ENCODE data around the gene TAC3. TPM values are rescaled to one million over a fixed set of nuclear protein-coding genes. Genes with fewer than 3 reads are reported as not detected.
"Not testable (repeated sequence)": the region's sequence is repeated elsewhere in the genome, so short reads cannot be mapped to it uniquely, and the experiment has no call there.

TAC3 gene
- total RNA-seq, 3 donors from 2014 or later = 0.81 to 2.0 (median 1.8) TPM

- Histone ChIP-seq H3K4me3 (no peak overlapping the region), H3K9me3 (no peaks in the 10 kb centered on the region), H3K4me1 (ENCODE audit: low read depth) (no peaks in the 10 kb centered on the region), H3K36me3 (ENCODE audit: low read depth) (no peaks in the 10 kb centered on the region)
- DNase-seq (no peak), ATAC-seq (no peak)
- intact Hi-C loops (cut with DNase I, micrococcal nuclease) = no loop called here
- TF ChIP-seq CTCF (IDR thresholded peaks at IDR 0.05) = no peak
Measured at GRCh38 chr12:56989861-56990610, 26.3 kb downstream of the TAC3 start.

- no peak for DNase-seq
- Histone ChIP-seq H3K36me3 (ENCODE audit: low read depth) (no peaks in the 10 kb centered on the region), H3K9me3 (no peaks in the 10 kb centered on the region), H3K4me1 (ENCODE audit: low read depth) (no peaks in the 10 kb centered on the region), H3K4me3 (no peak overlapping the region)
- no peak for ATAC-seq
- TF ChIP-seq CTCF (IDR thresholded peaks at IDR 0.05) = no peak
- intact Hi-C loops (cut with DNase I, micrococcal nuclease) = no loop called here
Measured at GRCh38 chr12:56988207-56988739, 28.1 kb downstream of the TAC3 start.

- ATAC-seq (peak; percentile 89), DNase-seq (peak; percentile 80 to 83 (median 81))
- Histone ChIP-seq H3K9me3 (no peaks in the 10 kb centered on the region), H3K36me3 (ENCODE audit: low read depth) (no peaks in the 10 kb centered on the region), H3K4me1 (ENCODE audit: low read depth) (no peaks in the 10 kb centered on the region), H3K4me3 (no peak overlapping the region)
- TF ChIP-seq CTCF (IDR thresholded peaks at IDR 0.05) = peak; percentile 89
- intact Hi-C loops (cut with DNase I, micrococcal nuclease) = loop anchor here (2.0 kb wide), 2 partner anchors 229 to 231 kb away; no protein-coding TSS in a partner anchor
Measured at GRCh38 chr12:56987551-56988053, 28.7 kb downstream of the TAC3 start.

DNA sequence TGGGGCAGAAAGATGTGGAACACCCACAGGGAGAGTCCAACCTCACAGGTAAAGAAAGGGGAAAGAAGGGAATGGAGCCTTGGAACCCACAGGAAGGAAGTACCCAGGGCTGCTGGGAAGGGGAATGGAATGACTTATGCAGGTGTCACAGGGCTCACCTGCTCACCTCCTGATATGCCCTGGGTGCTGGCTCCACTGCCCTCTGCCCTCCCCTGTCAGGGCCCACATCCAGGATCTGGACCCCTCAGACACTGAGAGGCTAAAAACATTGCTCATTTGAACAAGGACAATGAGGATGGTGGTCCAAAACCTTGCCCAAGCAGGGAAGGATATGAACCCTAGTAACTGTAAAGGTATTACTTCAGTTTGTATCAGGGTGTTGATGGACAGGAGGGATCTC, 29.3 kb downstream of the TAC3 start:
- H3K36me3 ChIP-seq (ENCODE audit: low read depth) = no peaks in the 10 kb centered on the region
- intact Hi-C loops (cut with DNase I, micrococcal nuclease) = loop anchor here (2.0 kb wide), 2 partner anchors 228 to 230 kb away; no protein-coding TSS in a partner anchor
- ATAC-seq (no peak), DNase-seq (no peak)
- H3K4me3 ChIP-seq = no peak overlapping the region
- no peaks in the 10 kb centered on the region for H3K4me1 ChIP-seq (ENCODE audit: low read depth)
- TF ChIP-seq CTCF (IDR thresholded peaks at IDR 0.05) = no peak
- no peaks in the 10 kb centered on the region for H3K9me3 ChIP-seq

- H3K9me3 ChIP-seq; H3K4me1 ChIP-seq (ENCODE audit: low read depth); H3K4me3 ChIP-seq; H3K36me3 ChIP-seq (ENCODE audit: low read depth); DNase-seq: not testable (repeated sequence)
- intact Hi-C loops (cut with DNase I, micrococcal nuclease) = loop anchor here (2.0 kb wide), 2 partner anchors 227 to 229 kb away; no protein-coding TSS in a partner anchor
- peak; percentile 89 for ATAC-seq
Measured at GRCh38 chr12:56985714-56986113, 30.6 kb downstream of the TAC3 start.

- Histone ChIP-seq H3K4me3 (no peak overlapping the region), H3K36me3 (ENCODE audit: low read depth) (no peaks in the 10 kb centered on the region), H3K4me1 (ENCODE audit: low read depth) (no peaks in the 10 kb centered on the region), H3K9me3 (no peaks in the 10 kb centered on the region)
- intact Hi-C loops (cut with DNase I, micrococcal nuclease) = no loop called here
- no peak for TF ChIP-seq CTCF (IDR thresholded peaks at IDR 0.05)
- ATAC-seq (no peak), DNase-seq (no peak)
Measured at GRCh38 chr12:56983386-56983785, 32.9 kb downstream of the TAC3 start.

DNA sequence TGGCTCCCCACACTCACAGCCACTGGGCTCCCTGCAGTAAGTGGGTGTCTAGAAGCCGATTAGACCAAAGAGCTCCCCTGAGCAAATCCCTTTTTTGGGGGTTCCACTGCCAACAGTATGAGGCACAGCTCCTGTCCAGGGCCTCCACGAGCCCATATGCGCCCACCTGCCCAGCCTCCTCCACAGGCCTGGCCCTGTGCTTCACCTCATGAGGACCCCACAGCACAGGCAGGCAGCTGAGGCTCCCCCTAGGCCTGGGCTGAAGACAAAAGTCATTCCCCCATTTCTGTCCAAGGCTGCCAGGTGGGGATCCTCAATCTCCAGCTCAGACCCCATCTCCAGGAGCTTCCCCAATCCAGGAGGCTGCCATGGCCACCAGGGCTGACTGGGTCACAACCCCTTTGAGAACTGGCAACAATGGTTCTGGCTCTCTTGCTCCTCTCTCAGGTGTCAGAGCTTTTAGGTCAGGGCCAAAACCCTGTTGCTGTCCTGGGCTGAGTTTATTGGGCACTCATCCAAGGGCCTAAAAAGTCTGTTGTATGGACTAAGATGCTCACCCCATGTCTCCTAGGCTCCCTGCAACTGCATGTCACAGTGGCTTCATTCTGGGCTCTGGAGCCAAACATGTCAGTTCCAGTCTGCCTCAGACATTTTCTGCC, 33.6 kb downstream of the TAC3 start:
- ATAC-seq; H3K4me1 ChIP-seq (ENCODE audit: low read depth); DNase-seq; H3K36me3 ChIP-seq (ENCODE audit: low read depth); H3K4me3 ChIP-seq; intact Hi-C loops (cut with DNase I, micrococcal nuclease); H3K9me3 ChIP-seq: not testable (repeated sequence)
